Measurements from ENCODE around the gene PRKAG3.

DNA sequence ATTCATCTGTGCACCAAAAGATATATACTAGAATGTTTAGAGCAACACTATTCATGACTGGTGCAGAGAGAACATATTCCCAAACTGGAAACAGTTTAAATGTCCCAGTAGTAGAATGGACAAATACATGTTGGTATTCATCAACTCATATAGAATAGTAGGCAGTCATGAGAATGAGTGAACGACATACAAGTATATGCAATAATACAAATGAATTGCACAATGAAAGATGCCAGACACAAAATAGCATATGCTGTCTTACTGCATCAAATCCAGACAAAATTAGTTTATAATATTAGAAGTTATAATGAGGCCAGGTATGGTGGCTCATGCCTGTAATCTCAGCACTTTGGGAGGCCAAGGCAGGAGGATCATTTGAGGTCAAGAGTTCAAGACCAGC is 8.3 kb upstream of the PRKAG3 start:
- TF ChIP-seq RAD21 (IDR thresholded peaks at IDR 0.05; ENCODE audit: low read depth) (no peak), CREB1 (IDR thresholded peaks at IDR 0.05; ENCODE audit: low read depth) (no peak), YY1 (IDR thresholded peaks at IDR 0.05; ENCODE audit: low read depth) (no peak)
- TF ChIP-seq, protein P1, sequence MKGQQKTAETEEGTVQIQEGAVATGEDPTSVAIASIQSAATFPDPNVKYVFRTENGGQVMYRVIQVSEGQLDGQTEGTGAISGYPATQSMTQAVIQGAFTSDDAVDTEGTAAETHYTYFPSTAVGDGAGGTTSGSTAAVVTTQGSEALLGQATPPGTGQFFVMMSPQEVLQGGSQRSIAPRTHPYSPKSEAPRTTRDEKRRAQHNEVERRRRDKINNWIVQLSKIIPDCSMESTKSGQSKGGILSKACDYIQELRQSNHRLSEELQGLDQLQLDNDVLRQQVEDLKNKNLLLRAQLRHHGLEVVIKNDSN (IDR thresholded peaks at IDR 0.05) = no peak
